MM.1S (cell line): Measurements from ENCODE around the gene DCLK1.

Source experiments
- DNase-seq: peaks from one replicate; pipeline ENCODE4 v3.0.0-alpha.2; 2015
- H2AFZ ChIP-seq: fragments of 300-600 bp; sonication (generic); 2 replicates; pipeline ENCODE4 v1.6.0; 2016; ENCODE audit warnings: antibody characterized with exemption, low read length
- H3F3A ChIP-seq: fragments of 300-600 bp; sonication (generic); 2 replicates; pipeline ENCODE4 v1.6.1; 2016; ENCODE audit warnings: mild to moderate bottlenecking, antibody characterized with exemption, low read length, moderate library complexity, mixed read lengths; ENCODE audit not compliant: insufficient read depth
- H3K27ac ChIP-seq: fragments of 300-600 bp; sonication (generic); 2 replicates; pipeline ENCODE4 v1.5.1; 2016; ENCODE audit warnings: mild to moderate bottlenecking, low read length
- H3K27me3 ChIP-seq: fragments of 300-600 bp; sonication (generic); replicated peaks from 2 replicates; pipeline ENCODE4 v1.6.0; 2016; ENCODE audit warnings: low read length; ENCODE audit not compliant: insufficient read depth
- H3K36me3 ChIP-seq: fragments of 300-600 bp; sonication (generic); replicated peaks from 2 replicates; pipeline ENCODE4 v1.6.1; 2016; ENCODE audit warnings: mild to moderate bottlenecking, low read length, mixed read lengths; ENCODE audit not compliant: insufficient read depth
- H3K4me1 ChIP-seq: fragments of 300-600 bp; sonication (generic); 2 replicates; pipeline ENCODE4 v1.6.1; 2016; ENCODE audit warnings: low read length, mixed read lengths
- H3K4me2 ChIP-seq: fragments of 300-600 bp; sonication (generic); 2 replicates; pipeline ENCODE4 v1.6.0; 2016; ENCODE audit warnings: low read depth, low read length
- H3K4me3 ChIP-seq: fragments of 300-600 bp; sonication (generic); 2 replicates; pipeline ENCODE4 v1.5.1; 2016; ENCODE audit warnings: low read length, mixed read lengths
- H3K79me2 ChIP-seq: fragments of 300-600 bp; sonication (generic); 2 replicates; pipeline ENCODE4 v1.6.1; 2016; ENCODE audit warnings: mixed run types, low read length, mixed read lengths
- H3K9ac ChIP-seq: fragments of 300-600 bp; sonication (generic); 2 replicates; pipeline ENCODE4 v1.6.1; 2016; ENCODE audit warnings: low read length, mixed read lengths
- H3K9me2 ChIP-seq: fragments of 300-600 bp; sonication (generic); replicated peaks from 2 replicates; pipeline ENCODE4 v1.6.1; 2016; ENCODE audit warnings: mild to moderate bottlenecking, low read length, mixed read lengths; ENCODE audit not compliant: insufficient read depth
- H3K9me3 ChIP-seq: fragments of 300-600 bp; sonication (generic); replicated peaks from 2 replicates; pipeline ENCODE4 v1.6.1; 2016; ENCODE audit warnings: mild to moderate bottlenecking, low read length, mixed read lengths; ENCODE audit not compliant: insufficient read depth
- H4K20me1 ChIP-seq: fragments of 300-600 bp; sonication (generic); 2 replicates; pipeline ENCODE4 v1.6.1; 2016; ENCODE audit warnings: mild to moderate bottlenecking, low read length, moderate library complexity, mixed read lengths; ENCODE audit not compliant: insufficient read depth
- EZH2 ChIP-seq: fragments of 300-600 bp; sonication (generic); optimal IDR thresholded peaks from 2 replicates; pipeline ENCODE3; 2017; ENCODE audit warnings: low read depth, mild to moderate bottlenecking, antibody characterized with exemption, low read length, mixed read lengths
- EZH2phosphoT487 ChIP-seq: fragments of 300-600 bp; sonication (generic); IDR thresholded peaks from 2 replicates; pipeline ENCODE4 v1.6.1; 2018; ENCODE audit warnings: antibody characterized with exemption, low read length
- TF ChIP-seq, protein P1 (sequence below): fragments of 300-600 bp; sonication (generic); IDR thresholded peaks from 2 replicates; pipeline ENCODE4 v1.5.1; 2016; ENCODE audit warnings: antibody characterized with exemption, low read length, mixed read lengths

Gene DCLK1

GRCh38 chr13:35833608-35834275 lies 297.4 kb downstream of the DCLK1 start:
- Histone ChIP-seq H3K4me1 (no peaks in the 10 kb centered on the region), H3K27me3 (no peaks in the 10 kb centered on the region), H2AFZ (no peak overlapping the region), H4K20me1 (no peaks in the 10 kb centered on the region), H3K9me3 (no peaks in the 10 kb centered on the region), H3K79me2 (no peaks in the 10 kb centered on the region), H3K36me3 (no peaks in the 10 kb centered on the region), H3K27ac (no peak overlapping the region), H3K4me3 (no peak overlapping the region), H3F3A (no peaks in the 10 kb centered on the region), H3K4me2 (no peak overlapping the region), H3K9me2 (no peaks in the 10 kb centered on the region), H3K9ac (no peak overlapping the region)
- TF ChIP-seq, protein P1, sequence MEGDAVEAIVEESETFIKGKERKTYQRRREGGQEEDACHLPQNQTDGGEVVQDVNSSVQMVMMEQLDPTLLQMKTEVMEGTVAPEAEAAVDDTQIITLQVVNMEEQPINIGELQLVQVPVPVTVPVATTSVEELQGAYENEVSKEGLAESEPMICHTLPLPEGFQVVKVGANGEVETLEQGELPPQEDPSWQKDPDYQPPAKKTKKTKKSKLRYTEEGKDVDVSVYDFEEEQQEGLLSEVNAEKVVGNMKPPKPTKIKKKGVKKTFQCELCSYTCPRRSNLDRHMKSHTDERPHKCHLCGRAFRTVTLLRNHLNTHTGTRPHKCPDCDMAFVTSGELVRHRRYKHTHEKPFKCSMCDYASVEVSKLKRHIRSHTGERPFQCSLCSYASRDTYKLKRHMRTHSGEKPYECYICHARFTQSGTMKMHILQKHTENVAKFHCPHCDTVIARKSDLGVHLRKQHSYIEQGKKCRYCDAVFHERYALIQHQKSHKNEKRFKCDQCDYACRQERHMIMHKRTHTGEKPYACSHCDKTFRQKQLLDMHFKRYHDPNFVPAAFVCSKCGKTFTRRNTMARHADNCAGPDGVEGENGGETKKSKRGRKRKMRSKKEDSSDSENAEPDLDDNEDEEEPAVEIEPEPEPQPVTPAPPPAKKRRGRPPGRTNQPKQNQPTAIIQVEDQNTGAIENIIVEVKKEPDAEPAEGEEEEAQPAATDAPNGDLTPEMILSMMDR = no peak
- TF ChIP-seq EZH2 = no peak
- no peak for DNase-seq

GRCh38 chr13:35833031-35833430 lies 298.2 kb downstream of the DCLK1 start:
- TF ChIP-seq EZH2 = no peak
- no peak for TF ChIP-seq EZH2phosphoT487
- TF ChIP-seq, protein P1 = no peak
- no peaks in the 10 kb centered on the region for H3K27me3 ChIP-seq
- H3K36me3 ChIP-seq = no peaks in the 10 kb centered on the region
- no peak overlapping the region for H3K4me3 ChIP-seq
- H3K9me3 ChIP-seq = no peaks in the 10 kb centered on the region
- H2AFZ ChIP-seq = no peak overlapping the region
- no peak overlapping the region for H3K9ac ChIP-seq
- no peak overlapping the region for H3K4me2 ChIP-seq
- no peaks in the 10 kb centered on the region for H3K4me1 ChIP-seq
- H3K27ac ChIP-seq = no peak overlapping the region
- no peaks in the 10 kb centered on the region for H3K79me2 ChIP-seq
- no peaks in the 10 kb centered on the region for H4K20me1 ChIP-seq
- no peak for DNase-seq
- H3F3A ChIP-seq = no peaks in the 10 kb centered on the region
- no peaks in the 10 kb centered on the region for H3K9me2 ChIP-seq

DNA sequence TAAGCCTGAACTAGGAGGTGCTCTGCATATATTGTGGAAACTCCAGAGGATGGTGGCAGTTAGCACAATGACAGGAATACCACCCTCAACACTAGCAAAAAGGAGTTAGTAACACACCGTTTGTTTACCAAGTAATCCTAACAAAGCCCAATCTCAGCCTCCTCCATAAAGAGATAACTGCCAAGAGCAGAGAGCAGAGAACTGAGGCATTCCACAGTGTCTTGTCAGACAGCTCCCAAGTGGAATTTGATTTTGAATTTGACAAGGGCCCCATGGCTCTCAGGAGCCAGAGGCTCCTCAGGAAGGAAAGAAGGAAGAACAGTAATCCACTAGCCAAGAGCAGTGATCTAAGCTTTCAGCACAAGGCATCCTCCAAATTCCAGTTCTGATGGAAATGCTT lies 298.6 kb downstream of the DCLK1 start:
- Histone ChIP-seq H3K4me2 (no peak overlapping the region), H3K9me2 (no peaks in the 10 kb centered on the region), H4K20me1 (no peaks in the 10 kb centered on the region), H3K4me3 (no peak overlapping the region), H3K9ac (no peak overlapping the region), H3K4me1 (no peaks in the 10 kb centered on the region), H3K27ac (no peak overlapping the region), H3K9me3 (no peaks in the 10 kb centered on the region), H2AFZ (no peak overlapping the region), H3F3A (no peaks in the 10 kb centered on the region), H3K79me2 (no peaks in the 10 kb centered on the region), H3K27me3 (no peaks in the 10 kb centered on the region), H3K36me3 (no peaks in the 10 kb centered on the region)
- DNase-seq = no peak
- TF ChIP-seq, protein P1 = no peak
- no peak for TF ChIP-seq EZH2
- no peak for TF ChIP-seq EZH2phosphoT487
